Tibial artery (tissue), 4 donors: ENCODE measurements around the gene NPEPPS.
A peak's percentile ranks its signal among the peaks of the same experiment; 100 is the strongest.

ENCODE experiments used
- DNase-seq, 2 donors: peaks; one replicate each; pipeline ENCODE4 v3.0.0-alpha.2; 2019
- H3K27ac ChIP-seq, 2 donors: fragments of 200-600 bp; sonication (generic) in 1 of 2; 1 replicate in 1 of 2; 2 replicates in 1 of 2; pipeline ENCODE4 v1.5.1; 2018 to 2019; ENCODE audit warnings: mild to moderate bottlenecking in 1 of 2
- H3K27me3 ChIP-seq, 2 donors: fragments of 200-600 bp; sonication (generic) in 1 of 2; one replicate each; pipeline versions ENCODE4 v1.5.1 to v1.6.0; 2016 to 2019
- H3K36me3 ChIP-seq, 3 donors: fragments of 200-600 bp; sonication (generic) in 2 of 3; one replicate each; pipeline ENCODE4 v1.5.1; 2016 to 2019; ENCODE audit warnings: mild to moderate bottlenecking in 2 of 3
- H3K4me1 ChIP-seq, 4 donors: fragments of 200-600 bp; sonication (generic) in 2 of 4; 1 replicate in 3 of 4; 2 replicates in 1 of 4; pipeline ENCODE4 v1.5.1; 2016 to 2019
- H3K4me3 ChIP-seq, 2 donors: fragments of 200-600 bp; sonication (generic) in 1 of 2; 1 replicate in 1 of 2; 2 replicates in 1 of 2; pipeline ENCODE4 v1.5.1; 2018 to 2019; ENCODE audit warnings: mild to moderate bottlenecking in 2 of 2
- H3K9me3 ChIP-seq, 3 donors: fragments of 200-600 bp; sonication (generic) in 1 of 3; one replicate each; pipeline ENCODE4 v1.5.1; 2016 to 2019
- intact Hi-C: fragments of 100-400 bp; cut with DNase I; formaldehyde crosslinking; loops from one replicate; pipeline ENCODE4 v1.15.0; 2023; ENCODE audit warnings: low total_unique reads
- TF ChIP-seq, protein P1 (sequence below), 2 experiments: fragments of 200-600 bp in 1 of 2; fragments of 450-650 bp in 1 of 2; IDR thresholded peaks; one replicate each; pipeline ENCODE4 v1.5.1; 2017 to 2019; ENCODE audit warnings: antibody characterized with exemption in 2 of 2, mild to moderate bottlenecking in 1 of 2, moderate library complexity in 1 of 2

NPEPPS gene

DNA sequence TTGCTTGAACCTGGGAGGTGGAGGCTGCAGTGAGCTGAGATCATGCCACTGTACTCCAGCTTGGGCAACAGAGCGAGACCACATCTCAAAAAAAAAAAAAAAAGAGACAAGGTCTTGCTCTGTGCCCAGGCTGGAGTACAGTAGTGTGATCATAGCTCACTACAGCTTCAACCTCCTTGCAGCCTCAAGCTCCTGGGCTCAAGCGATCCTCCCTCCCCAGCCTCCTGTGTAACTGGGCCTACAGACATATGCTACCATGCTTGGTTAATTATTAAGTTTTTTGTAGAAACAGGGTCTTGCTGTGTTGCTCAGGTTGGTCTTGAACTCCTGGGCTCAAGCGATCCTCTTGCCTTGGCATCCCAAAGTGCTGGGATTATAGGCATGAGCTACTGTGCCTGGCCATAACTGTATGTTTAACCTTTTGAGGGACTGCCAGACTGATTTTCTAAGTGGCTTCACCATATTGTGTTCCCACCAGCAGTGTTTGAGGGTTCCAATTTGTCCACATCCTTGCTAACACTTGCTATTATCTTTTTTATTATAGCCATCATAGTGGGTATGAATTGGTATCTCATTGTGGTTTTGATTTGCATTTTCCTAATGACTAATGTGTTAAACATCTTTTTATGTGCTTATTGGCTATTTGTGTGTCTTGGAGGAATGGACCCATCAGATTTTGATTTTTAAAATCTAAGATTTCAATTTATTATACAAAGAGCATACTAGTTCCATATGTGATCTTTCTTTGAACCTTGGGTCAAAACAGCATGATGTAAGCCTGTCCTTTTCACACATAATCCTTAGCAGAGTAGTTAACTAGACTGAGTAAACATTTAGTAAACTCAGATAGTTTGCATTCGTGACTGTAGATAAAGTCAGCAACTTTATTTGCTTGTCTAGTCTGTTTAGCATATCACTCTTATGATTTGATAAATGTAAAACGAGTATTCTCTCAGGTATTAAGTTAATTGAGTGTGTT, 80.8 kb downstream of the NPEPPS start:
- Histone ChIP-seq H3K36me3 (peaks cover 31 to 64% (median 39%) of the 10 kb centered on the region in 3 donors), H3K4me3 (no peak overlapping the region), H3K9me3 (no peaks in the 10 kb centered on the region), H3K27ac (no peak overlapping the region), H3K4me1 (no peaks in the 10 kb centered on the region), H3K27me3 (no peaks in the 10 kb centered on the region)
- DNase-seq = no peak
- TF ChIP-seq, protein P1, sequence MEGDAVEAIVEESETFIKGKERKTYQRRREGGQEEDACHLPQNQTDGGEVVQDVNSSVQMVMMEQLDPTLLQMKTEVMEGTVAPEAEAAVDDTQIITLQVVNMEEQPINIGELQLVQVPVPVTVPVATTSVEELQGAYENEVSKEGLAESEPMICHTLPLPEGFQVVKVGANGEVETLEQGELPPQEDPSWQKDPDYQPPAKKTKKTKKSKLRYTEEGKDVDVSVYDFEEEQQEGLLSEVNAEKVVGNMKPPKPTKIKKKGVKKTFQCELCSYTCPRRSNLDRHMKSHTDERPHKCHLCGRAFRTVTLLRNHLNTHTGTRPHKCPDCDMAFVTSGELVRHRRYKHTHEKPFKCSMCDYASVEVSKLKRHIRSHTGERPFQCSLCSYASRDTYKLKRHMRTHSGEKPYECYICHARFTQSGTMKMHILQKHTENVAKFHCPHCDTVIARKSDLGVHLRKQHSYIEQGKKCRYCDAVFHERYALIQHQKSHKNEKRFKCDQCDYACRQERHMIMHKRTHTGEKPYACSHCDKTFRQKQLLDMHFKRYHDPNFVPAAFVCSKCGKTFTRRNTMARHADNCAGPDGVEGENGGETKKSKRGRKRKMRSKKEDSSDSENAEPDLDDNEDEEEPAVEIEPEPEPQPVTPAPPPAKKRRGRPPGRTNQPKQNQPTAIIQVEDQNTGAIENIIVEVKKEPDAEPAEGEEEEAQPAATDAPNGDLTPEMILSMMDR (IDR thresholded peaks at IDR 0.05) = no peak
- intact Hi-C loops = loop anchor here (5.0 kb wide), 1 partner anchor 109 kb away; no protein-coding TSS in a partner anchor

DNA sequence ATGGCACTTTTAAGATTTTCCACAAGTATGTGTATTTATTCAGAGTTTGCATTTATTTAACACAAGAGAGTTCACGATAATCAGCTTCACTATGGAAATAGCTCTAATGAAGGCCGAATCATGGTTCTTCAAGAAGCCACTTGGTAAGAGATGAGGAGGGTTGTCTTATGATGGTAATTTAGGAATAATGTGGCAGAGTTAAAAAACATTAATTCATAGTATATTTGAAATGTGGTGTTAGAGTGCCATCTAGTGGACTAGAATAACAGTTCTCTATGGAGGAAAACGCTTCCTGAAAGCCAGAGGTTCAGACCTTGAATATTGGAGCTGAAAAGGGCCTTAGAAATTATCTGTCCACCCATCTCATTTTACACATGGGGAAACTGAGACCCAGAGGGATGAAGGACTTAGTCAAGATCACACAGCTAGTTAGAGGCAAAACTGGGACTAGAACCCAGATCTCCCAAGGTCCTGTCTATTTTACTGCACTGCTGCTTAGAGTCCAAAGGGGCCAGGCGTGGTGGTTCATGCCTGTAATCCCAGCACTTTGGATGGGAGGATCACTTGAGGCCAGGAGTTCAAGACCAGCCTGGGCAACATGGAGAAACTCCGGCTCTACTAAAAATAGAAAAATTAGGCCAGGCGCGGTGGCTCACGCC, 85.0 kb downstream of the NPEPPS start:
- TF ChIP-seq, protein P1 (IDR thresholded peaks at IDR 0.05) = peak; percentile 67 to 85
- H3K9me3 ChIP-seq = no peaks in the 10 kb centered on the region
- H3K4me1 ChIP-seq = peaks cover 0 to 20% (median 0%) of the 10 kb centered on the region in 4 donors
- H3K27ac ChIP-seq = no peak overlapping the region
- no peak for DNase-seq
- intact Hi-C loops = no loop called here
- peaks cover 46 to 69% (median 49%) of the 10 kb centered on the region in 3 donors for H3K36me3 ChIP-seq
- H3K4me3 ChIP-seq = no peak overlapping the region
- H3K27me3 ChIP-seq = no peaks in the 10 kb centered on the region

- Histone ChIP-seq H3K27me3 (no peaks in the 10 kb centered on the region), H3K9me3 (no peaks in the 10 kb centered on the region), H3K27ac (peak overlapping the region in 1 of 2 donors; percentile 61), H3K4me3 (no peak overlapping the region), H3K4me1 (peaks cover 0 to 35% (median 7%) of the 10 kb centered on the region in 4 donors), H3K36me3 (peaks cover 37 to 50% (median 39%) of the 10 kb centered on the region in 3 donors)
- intact Hi-C loops = no loop called here
- TF ChIP-seq, protein P1 (IDR thresholded peaks at IDR 0.05) = no peak
- DNase-seq = no peak
These were observed 87.5 kb downstream of the NPEPPS start for GRCh38 chr17:47618410-47618809.

DNA sequence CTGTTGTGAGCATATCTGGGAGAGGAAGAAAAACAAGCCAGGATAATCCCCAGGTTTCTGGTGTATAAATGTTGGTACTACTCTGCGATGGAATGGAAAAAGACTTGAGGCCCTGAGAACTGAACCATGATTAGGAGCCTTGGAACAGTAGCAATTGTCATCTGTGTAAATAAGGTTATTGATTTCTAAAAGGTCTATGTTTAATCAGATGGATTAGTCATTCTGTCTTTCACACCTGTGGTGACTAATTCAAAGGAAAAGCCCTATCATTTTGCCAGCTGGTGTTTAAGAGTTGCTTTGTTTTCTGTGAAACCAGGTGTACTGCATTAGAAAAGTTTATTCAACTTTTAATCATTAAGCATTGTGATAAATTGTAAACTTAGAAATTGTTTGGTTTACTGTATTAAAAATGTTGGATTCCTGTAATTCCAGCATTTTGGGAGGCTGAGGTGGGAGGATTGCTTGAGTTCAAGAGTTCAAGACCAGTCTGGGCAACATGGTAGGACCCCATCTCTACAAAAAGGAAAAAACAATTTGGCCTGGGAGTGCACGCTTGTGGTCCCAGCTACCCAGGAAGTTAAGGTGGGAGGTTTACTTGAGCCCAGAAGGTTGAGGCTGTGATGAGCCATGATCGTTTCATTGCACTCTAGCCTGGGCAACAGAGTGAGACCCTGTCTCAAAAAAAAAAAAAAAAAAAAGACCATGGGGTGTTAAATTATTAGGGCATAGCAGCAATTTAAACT, 89.8 kb downstream of the NPEPPS start:
- no peak overlapping the region for H3K4me3 ChIP-seq

More for the DNA sequence above, 89.8 kb downstream of the NPEPPS start:
- Histone ChIP-seq H3K27ac (peak overlapping the region; percentile 34 to 61), H3K9me3 (no peaks in the 10 kb centered on the region), H3K36me3 (peaks cover 37 to 46% (median 38%) of the 10 kb centered on the region in 3 donors), H3K4me1 (peaks cover 0 to 35% (median 7%) of the 10 kb centered on the region in 4 donors), H3K27me3 (no peaks in the 10 kb centered on the region)
- intact Hi-C loops = no loop called here
- TF ChIP-seq, protein P1 (IDR thresholded peaks at IDR 0.05) = no peak
- no peak for DNase-seq
